GM19025 (cell line): ENCODE data around the gene KRTAP5-4.
"Not testable (repeated sequence)": the region's sequence is repeated elsewhere in the genome, so short reads cannot be mapped to it uniquely, and the experiment has no call there.

Experiments used
- ATAC-seq: cut with Tn5 transposase; IDR thresholded peaks from one replicate; pipeline ENCODE4 v1.9.1; 2021; ENCODE audit warnings: mild to moderate bottlenecking, low read depth, moderate library complexity; ENCODE audit not compliant: unreplicated experiment

Gene KRTAP5-4

GRCh38 chr11:1653541-1654387 lies 31.8 kb upstream of the KRTAP5-4 start:
- ATAC-seq = no peak

DNA sequence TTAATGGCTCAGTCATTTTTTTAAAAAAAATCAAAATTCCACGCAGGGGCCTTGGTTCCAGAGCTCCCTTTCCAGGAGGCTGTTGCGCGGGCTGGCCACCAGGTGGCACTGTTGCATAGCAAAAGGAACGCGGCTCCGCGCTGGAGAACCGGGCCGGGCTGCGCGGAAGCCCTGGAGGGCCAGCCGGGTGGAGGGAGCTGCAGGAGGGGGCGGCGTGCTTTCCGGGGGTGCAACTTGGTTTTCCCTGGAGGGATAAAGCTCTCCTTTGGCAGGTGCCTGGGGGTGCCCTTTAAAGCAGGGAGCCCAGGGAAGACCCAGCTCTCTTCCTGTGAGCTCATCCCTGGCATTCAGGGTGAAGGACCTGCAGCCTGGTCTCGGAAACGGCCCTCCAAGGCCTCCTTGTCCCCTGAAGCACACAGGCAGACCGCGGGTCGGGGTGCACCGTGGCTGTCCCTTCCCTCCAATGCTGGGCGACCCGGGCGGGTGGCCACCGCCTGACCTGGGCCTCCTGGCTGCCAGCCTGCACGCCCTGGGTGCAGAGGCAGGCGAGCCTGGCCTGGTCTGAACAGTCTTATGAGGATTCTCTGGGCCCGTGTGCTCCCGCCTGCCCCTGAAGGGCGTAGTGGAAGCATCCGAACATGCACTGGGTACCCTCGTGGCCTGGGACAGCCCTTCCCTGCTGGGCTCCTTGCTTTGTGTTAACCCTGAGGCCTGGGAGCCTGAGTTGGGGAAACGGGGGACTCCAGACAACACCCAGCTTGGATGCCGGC lies 31.0 kb upstream of the KRTAP5-4 start:
- no peak for ATAC-seq

DNA sequence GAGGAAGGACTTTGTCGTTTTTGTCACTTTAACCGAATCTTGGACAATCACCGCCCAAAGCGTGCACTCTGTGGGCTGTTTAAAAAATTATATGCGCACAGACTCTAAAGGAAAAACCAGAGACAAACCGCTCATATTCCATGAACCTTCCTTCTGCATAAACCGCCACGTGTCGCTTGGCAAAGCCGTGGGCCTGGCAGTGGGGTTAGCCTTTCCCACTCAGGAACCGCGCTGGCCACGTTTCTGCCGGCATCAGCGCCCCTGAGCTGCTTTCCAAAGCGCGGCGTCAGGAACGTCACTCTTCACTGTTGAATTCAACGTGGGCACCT lies 30.5 kb upstream of the KRTAP5-4 start:
- no peak for ATAC-seq

DNA sequence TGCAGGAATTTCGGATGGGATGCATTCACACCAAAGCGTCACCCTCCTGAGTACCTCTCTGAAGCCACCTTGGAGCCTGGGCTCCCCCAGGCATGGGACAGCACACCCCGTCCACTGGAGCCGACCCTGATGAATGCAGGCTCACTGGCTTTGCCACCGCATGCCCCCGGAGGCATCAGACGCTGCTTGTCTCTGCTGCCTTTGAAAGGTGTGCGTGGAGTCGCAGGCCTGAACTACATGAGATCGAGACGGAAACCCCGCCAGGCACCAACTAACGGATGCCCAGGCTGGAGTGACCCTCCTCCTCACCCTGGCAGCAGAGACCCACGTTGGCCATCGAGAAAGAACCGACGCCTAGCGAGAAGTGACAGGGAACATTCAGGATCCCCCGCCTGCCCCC lies 30.1 kb upstream of the KRTAP5-4 start:
- no peak for ATAC-seq

GRCh38 chr11:1651411-1651980 lies 29.6 kb upstream of the KRTAP5-4 start:
- ATAC-seq = no peak

GRCh38 chr11:1650918-1651262 lies 29.0 kb upstream of the KRTAP5-4 start:
- no peak for ATAC-seq

DNA sequence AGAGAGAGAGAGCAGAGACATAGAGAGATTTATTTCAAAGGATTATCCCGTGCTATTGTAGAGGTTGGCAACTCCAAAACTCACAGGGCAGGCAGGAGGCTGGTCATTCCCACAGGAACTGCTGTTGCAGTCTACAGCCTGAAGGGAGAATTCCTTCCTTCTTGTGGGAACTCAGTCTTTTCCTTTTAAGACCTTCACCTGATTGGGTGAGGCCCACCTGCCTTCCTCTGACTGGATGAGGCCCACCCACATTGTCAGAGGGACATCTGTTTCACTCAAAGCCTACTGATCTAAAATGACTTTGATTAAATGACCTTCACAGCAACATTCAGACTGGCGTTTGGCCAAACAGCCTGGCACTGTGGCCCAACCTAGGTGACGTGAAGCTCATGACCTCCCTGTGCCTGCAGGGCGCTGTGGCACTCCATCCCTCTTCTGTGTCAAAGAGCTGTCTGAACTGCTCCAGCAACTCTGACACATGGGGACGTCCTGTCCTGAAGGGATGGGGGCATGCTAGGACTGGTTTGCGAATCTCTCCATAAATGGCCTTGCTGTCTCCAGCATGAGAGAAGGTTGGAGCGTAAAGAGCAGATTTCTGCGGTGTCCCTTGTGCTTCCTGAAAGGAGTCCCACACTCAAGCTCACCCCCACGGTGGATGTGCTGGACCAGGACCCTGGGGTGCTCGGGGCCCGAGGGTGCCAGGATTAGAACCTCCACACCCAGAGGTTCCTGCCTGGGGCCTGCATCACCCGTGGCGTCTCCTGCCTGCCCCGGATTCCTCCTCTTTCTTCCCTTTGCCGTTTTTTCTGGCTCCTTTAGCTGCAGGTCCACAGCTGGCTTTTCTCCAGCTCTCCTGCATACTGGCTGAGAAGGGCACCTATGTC lies 28.3 kb upstream of the KRTAP5-4 start:
- ATAC-seq = no peak

DNA sequence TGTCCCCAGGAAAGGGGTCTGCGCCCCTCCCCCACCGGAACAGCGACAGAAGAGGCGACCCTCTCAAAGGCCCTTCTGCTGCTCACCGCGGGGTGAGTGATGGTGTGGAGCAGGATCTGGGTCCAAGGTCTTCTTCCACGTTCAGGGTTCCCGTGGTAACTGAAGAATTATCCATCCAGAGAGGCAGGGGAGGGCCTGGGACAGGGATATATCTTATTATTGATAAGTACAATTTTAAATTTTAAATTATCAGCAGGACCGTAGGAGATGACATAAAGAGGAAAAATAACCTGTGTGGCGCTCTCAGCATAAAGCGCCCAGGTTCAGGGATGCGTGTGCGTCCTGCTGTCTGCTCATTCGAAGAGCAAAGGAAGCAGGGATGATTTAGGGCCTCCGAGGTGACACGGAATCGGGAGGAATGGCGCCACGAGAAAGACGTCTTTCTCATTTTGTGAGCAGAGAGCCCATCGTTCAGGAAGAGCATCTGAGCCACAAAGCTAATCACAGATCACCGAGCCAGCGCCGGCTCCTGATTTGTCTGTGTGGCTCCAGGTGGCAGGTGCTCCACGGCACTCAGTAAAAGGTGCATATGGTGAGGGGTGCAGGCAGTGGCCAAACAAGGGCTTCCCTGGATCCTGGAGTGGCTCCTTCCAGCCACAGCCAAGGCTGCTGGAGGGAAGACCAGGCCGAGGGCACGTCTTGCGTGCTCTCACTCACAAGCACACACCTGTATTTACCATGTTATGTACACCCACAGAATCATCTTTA lies 26.9 kb upstream of the KRTAP5-4 start:
- ATAC-seq = no peak

DNA sequence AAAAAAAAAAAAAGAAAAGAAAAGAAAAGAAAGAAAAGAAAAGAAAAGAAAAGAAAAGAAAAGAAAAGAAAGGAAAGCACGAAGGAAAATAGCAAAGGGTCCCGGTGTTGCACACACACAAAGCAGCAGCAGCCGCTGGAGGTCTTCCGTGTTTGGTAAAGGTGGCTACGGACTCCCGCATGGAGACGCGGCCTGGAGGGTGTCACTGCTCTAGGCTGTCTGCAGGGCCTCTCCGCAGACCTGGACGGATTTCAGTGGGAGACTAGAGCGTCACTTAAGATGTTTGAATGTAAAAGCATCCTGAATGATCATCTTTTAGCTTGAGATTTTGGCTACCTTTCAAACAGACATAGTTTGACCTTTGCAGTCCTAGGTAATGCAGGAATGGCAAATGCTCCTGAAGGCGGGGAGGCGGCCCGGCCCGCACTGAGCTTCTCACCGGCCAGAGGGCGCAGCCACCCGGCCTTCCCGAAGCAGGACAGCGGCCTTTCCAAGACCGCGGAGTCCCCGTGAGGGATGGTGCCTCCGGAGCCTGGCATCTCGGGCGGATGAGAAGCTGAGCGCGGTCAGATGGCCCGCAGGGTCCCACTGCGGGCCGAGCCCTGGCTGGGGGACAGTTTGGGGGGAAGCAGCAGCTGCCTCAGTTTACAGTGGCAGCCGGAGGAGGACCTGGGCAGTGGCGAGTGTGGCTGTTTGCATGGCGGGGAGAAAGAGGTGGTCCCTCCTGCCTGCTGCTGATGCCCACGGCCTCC lies 26.1 kb upstream of the KRTAP5-4 start:
- no peak for ATAC-seq

DNA sequence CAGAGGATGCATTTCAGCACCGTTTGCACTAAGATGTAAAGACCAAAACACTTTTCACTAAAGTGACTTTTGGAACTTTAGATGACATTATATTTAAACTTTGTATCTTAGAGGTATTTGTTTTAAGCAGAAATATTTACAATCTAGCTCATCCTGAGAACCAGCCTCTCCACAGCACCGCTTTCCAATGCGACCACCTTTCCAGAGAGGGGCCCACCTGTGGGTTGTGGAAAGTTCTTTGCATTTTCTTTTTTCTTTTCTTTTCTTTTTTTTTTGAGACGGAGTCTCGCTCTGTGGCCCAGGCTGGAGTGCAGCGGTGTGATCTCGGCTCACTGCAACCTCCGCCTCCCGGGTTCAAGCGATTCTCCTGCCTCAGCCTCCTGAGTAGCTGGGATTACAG lies 24.6 kb upstream of the KRTAP5-4 start:
- ATAC-seq = not testable (repeated sequence)

DNA sequence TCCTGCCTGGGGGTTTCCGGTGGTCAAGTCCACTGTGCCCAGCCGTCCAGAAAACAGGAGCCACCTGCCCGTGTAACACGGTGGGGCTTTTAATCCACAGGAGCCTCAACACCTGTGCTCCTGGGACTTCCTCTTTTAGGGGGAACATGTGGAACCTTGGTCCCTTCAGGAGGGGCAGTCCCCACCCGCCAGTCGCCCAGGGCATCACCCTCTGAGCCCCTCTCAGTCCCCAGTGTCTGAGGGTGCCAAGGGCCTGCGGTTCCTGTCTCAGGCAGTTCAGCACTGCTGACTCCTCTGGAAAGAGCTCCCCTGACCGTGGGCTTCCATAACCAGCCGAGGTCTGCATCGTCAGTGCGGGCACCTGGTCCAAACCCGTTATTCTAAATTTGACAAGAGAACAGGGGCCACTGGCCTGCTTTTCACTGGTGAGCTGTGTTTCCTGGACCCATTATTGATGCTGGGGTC lies 23.5 kb upstream of the KRTAP5-4 start:
- no peak for ATAC-seq

GRCh38 chr11:1644601-1645356 lies 22.8 kb upstream of the KRTAP5-4 start:
- ATAC-seq = no peak

DNA sequence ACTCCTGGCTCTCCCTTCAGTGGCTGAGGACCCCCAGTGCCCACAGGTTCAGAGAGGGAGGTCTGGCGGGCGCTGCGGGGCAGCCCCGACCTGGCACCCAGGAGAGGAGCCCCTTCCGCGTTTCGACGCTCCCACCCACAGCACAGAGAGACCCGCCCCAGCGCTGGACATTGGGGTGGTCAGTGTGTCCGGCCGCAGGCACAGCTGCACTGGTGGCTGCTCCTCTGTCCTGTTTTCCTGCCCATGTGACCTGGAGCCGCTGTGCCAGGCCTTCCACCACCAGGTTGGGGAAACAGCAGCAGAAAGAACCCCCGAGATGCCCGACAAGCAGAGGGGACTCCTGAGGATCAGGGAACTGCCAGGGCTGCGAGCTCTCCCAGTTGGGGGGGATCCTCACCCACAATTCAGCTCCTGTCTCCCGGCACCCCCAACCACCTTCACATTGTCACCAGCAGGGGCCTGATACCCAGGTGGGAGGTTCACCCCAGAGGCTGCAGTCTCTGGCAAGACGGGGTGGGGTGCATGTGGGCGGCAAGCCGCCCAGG lies 21.3 kb upstream of the KRTAP5-4 start:
- no peak for ATAC-seq

DNA sequence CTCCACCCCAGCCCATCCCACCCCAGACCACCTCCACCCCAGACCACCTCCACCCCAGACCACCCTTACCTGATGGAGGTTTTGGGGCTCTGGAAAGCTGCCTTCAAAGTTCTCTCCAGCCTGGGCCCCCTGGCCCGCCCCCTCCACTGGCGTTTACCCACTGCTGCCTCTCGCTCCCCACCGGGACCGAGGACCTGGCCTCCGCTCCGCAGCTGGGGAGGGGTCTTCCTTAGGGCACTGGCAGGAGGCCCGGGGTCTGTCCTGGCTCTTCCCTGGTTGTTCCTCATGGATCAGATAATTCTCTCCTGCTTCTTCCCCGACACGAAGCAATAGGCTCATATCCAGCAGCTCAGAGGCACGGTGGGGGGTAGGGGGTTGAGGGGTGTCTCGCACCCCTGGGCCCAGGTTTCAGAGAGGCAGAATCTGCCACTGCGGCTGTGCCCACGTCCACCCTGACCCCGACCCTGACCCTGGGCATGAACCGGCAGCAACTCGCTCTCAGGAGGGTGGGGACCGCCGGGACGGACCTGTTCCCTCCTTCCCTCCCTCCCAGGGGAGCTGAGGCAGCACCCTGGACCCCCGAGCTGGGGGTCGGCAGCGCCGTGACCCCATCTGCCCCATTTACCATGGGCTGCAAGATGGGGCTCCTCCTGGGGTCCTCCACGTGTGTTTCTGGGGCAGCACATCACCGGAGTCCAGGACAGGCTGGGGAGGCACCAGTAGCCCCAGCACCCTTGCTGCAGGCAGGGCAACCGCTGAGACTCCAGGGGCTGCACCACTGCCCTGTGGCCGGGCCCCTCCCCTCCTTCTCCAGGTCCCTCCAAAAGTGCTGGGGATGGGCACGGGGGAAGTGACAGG lies 20.6 kb upstream of the KRTAP5-4 start:
- ATAC-seq = no peak

- no peak for ATAC-seq
These were observed 19.2 kb upstream of the KRTAP5-4 start for GRCh38 chr11:1641096-1641495.

GRCh38 chr11:1640076-1640946 lies 18.4 kb upstream of the KRTAP5-4 start:
- no peak for ATAC-seq
